ENCODE data around the gene A1CF. TPM values are rescaled to one million over a fixed set of nuclear protein-coding genes. Genes with fewer than 3 reads are reported as not detected.
"Not testable (repeated sequence)": the region's sequence is repeated elsewhere in the genome, so short reads cannot be mapped to it uniquely, and the experiment has no call there.

The A1CF gene
- under 1 TPM in 1 of 4 donors, not detected in 3; 0.19 TPM for total RNA-seq

DNA sequence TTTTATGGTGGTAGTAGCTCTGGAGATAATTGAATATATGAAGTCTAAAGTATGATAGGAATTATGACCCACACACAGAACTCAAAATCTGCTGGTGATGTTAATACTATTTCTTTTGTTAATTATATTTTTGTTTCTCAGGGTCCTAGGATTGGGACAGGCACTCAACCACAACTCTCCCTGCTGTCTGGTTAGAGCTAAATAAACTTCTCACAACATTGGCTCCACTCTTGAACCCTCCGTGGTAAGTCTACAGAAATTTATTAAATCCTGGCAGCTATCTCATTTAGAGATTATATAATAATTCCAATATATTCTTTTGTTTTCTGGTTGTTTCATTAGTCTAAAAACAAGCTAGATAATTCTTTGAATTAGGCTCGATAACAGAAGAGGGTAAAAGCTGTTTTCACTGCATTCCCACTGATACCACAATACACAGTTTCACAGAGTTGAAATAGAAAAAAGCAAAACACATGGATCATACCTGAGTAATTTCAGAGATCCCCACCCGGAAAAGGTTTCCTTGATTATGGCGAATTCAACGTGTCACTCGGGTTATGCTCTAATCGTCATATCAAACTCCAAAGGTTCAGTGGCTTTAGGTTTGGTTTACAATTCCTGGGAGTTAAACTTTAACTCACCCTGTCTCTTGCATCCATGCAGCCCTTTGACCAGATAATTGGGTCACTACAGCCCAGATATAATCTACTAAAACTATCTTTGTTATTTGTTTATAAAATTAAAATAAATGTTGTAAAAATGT is at the start of gene A1CF:
A1CF (minus strand) TSS at position 531 of the 763 bp plus-strand sequence. CDS start 25,687 bp downstream, outside the sequence.
- no peak for DNase-seq (ENCODE audit: low spot score)
- TF ChIP-seq, protein P1, sequence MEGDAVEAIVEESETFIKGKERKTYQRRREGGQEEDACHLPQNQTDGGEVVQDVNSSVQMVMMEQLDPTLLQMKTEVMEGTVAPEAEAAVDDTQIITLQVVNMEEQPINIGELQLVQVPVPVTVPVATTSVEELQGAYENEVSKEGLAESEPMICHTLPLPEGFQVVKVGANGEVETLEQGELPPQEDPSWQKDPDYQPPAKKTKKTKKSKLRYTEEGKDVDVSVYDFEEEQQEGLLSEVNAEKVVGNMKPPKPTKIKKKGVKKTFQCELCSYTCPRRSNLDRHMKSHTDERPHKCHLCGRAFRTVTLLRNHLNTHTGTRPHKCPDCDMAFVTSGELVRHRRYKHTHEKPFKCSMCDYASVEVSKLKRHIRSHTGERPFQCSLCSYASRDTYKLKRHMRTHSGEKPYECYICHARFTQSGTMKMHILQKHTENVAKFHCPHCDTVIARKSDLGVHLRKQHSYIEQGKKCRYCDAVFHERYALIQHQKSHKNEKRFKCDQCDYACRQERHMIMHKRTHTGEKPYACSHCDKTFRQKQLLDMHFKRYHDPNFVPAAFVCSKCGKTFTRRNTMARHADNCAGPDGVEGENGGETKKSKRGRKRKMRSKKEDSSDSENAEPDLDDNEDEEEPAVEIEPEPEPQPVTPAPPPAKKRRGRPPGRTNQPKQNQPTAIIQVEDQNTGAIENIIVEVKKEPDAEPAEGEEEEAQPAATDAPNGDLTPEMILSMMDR (IDR thresholded peaks at IDR 0.05), result no peak
- no peak for ATAC-seq (ENCODE audit: low FRiP score)

- DNase-seq (ENCODE audit: low spot score), result no peak
- ATAC-seq (ENCODE audit: low FRiP score), result no peak
- TF ChIP-seq, protein P1 (IDR thresholded peaks at IDR 0.05), result no peak
Measured at GRCh38 chr10:50931948-50932431, 46.6 kb upstream of the A1CF start.

DNA sequence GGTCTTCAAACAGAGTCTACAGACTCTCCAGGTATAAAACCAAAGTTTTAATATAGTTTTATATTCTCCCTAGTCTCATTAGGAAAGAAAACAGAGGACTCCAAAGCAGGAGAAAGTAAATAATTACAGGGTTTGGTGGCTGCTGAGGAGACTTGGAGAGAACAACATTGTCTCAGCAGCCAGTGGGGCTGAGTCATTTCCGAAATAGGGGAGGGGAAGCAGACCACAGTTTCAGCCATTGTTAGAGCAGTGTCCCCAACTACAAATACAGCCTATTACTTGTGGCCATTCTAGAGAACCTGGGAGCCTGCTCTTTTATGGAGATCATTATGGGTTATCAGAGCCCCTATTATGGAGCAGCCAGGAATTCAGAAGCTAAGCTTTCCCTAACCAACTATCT is 44.2 kb upstream of the A1CF start:
- TF ChIP-seq, protein P1 (IDR thresholded peaks at IDR 0.05), result no peak
- ATAC-seq (ENCODE audit: low FRiP score) (no peak), DNase-seq (ENCODE audit: low spot score) (no peak)

DNA sequence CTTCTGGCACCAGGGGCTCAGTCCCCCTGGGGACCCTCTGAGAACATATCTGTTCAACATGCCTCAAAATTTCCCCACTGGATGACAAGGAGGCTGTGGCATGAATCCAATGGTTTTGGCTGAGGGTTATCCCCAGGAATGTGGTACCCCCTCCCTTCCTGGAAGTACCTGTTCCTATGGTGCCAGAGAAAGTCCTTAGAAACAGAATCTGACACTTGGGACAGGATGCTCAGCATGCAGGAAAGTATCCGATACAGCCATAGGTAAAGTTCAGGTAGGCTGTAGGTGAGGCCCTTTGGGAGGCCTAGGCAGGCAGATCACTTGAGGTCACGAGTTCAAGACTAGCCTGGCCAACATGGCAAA is 42.7 kb upstream of the A1CF start:
- ATAC-seq (ENCODE audit: low FRiP score) (no peak), DNase-seq (ENCODE audit: low spot score) (no peak)
- TF ChIP-seq, protein P1 (IDR thresholded peaks at IDR 0.05), result no peak

DNA sequence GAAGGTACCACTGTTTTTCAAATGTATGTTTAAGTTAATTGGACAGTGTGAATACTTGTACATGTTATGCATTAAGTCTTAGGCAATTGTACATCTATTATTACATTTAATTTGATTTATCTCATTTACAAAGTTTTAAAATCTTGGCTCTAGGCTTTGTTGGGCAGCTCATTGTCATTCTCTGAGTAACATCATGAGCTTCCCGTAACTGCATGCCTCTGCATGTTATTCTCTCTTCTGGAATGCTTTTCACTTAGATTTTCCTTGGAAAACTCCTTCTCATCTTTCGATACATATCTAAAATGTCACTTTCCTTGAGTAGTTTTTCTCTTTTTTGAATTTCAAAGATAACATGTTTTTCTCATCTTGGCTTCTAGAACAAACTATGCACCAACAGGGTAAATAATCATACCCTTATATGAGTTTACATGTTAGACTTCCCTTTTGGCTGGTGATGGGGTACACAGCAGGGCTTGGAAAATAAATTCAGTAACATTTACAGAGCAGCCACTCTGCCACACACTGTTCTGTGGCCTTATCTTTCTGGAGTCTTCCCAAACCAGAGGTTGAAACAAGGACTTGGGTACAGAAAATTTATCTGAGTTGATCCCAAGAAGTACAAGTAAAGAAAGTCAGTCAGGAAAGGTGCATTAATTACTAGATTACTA is 42.2 kb upstream of the A1CF start:
- no peak for DNase-seq (ENCODE audit: low spot score)
- no peak for ATAC-seq (ENCODE audit: low FRiP score)
- TF ChIP-seq, protein P1 (IDR thresholded peaks at IDR 0.05), result no peak

DNA sequence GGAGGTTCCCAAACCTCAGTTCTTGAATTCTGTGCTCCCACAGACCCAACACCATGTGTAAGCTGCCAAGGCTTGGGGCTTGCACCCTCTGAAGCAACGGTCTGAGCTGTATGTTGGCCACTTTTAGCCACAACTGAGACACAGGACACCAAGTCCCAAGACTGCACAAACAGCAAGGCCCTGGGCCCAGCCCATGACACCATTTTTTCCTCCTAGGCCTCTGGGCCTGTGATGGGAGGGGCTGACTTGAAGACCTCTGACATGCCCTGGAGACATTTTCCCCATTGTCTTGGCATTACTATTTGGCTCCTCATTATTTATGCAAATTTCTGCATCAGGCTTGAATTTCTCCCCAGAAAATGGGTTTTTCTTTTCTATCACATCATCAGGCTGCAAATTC is 38.0 kb upstream of the A1CF start:
- DNase-seq (ENCODE audit: low spot score); ATAC-seq (ENCODE audit: low FRiP score): not testable (repeated sequence)

DNA sequence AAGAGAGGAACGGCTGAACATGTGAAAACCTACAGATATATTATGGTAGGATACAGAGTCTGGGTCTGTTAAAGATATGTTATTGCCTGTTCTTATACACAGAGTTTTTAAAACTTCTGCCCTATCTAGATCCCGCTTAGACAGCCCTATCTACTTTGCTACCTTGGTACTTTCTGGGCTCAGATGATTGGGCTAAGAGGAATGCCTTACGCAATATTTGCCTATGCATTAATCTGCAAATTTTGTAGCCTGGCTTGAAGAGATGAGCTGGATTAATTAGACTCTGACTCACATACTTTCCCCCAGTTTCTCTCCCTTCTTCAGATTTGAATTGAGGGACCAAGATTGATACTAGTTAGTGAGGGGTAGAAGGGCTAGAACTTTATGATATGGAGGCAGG is 33.6 kb upstream of the A1CF start:
- TF ChIP-seq, protein P1 (IDR thresholded peaks at IDR 0.05), result no peak
- ATAC-seq (ENCODE audit: low FRiP score), result no peak
- no peak for DNase-seq (ENCODE audit: low spot score)
